NCI-H524 treated with DMSO at 0.1 percent for 48 hours (cell line): ENCODE data around the gene BCR.

Experiments
- DNase-seq: peaks from one replicate; lab custom pipeline; 2025; lab: John Stamatoyannopoulos, UW

The BCR gene

DNA sequence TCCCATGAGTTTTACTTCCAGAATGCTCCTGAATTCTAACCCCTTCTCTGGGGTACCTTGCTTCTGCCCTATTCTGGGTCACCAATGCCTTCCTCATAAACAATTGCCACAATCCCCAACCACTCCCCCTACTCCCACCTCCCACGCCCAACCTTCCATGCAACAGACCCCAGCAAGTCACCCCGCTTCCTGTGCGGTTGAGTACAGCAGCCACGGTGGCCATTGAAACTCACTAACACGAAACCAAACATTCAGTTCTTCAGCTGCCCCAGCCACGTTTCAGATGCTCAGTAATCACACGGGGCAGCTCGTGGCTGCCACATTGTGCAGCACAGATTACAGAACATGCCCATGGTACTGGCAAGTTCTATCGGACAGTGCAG lies 3.7 kb upstream of the BCR start:
- no peak for DNase-seq

- no peak for DNase-seq
These were observed 3.1 kb upstream of the BCR start for GRCh38 chr22:23177197-23177596.

GRCh38 chr22:23178512-23179254 lies 1.6 kb upstream of the BCR start:
- no peak for DNase-seq

- no peak for DNase-seq
These were observed 669 bp upstream of the BCR start for GRCh38 chr22:23179381-23180299.

GRCh38 chr22:23180893-23181720 lies 798 bp downstream of the BCR start:
- DNase-seq = no peak

- no peak for DNase-seq
These were observed 1.5 kb downstream of the BCR start for GRCh38 chr22:23181721-23182308.

DNA sequence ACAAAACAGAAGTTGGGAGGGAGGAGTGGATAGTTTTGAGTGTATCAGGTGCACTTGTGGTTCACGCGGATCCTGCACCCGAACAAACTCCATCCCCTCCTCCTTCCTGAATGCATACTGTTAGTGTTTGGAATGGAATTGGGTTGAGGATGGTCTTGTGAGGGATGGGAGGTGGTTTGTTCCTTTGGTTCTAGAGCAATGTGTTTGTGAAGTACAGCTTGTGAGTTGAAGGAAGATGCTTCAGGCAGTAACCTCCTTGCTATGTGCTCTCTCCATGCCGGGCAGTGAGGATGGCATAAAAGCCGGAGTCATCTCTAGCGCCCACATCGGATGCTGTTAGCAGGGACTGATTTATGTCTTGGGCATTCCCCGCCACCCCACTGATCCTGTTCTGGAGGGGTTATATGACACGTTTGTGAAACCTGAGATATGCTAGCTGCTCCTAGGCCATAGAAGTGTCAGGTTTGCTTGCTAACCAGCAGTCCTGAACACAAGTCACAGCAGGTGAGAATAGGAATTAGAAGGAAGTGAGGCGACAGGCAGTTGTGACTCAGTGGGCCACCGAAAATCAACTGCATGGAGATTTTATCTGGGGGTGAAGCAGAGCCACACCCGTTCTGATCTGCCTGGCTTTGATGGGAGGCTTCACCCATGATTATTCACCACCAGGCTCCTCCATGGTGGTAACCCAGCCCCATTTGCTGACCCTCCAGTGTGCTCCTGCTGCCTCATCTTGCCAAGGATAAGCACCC lies 2.2 kb downstream of the BCR start:
- no peak for DNase-seq

DNA sequence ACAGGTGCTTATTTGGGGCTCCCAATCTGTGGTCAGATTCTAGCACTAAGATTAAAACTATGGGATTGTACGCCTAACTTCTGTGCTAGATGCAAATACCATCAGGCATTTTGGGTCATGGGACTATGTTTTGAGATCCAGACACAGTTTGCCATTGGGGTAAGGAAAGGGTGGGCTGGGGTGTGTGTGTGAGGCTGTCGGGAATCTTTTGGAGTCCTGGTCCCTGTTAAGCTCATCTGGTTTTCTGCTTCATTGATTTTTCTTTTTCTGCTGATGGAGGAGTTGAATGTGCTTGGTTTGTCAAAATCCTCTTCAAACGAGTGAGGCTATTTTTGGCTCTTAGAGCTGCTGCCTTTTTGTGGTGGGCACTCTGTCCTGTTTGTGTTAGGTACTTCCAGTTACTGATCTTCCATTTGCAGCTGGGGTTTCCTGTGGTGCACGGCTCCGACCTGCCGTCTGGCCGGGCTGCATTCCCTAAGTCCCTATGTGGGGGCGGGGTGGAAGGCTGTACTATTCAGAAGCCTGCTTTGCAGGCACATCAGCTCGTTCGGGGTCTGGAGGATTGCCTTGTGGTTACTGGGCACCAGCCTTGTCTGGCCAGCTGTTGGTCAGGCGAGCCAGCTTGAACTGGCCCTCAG lies 2.9 kb downstream of the BCR start:
- DNase-seq = peak; percentile 61

GRCh38 chr22:23184100-23184763 lies 3.9 kb downstream of the BCR start:
- DNase-seq = no peak

GRCh38 chr22:23184764-23185113 lies 4.4 kb downstream of the BCR start:
- peak; percentile 63 for DNase-seq

- no peak for DNase-seq
These were observed 6.9 kb downstream of the BCR start for GRCh38 chr22:23187211-23187610.

- DNase-seq = no peak
These were observed 7.8 kb downstream of the BCR start for GRCh38 chr22:23187871-23188700.

DNA sequence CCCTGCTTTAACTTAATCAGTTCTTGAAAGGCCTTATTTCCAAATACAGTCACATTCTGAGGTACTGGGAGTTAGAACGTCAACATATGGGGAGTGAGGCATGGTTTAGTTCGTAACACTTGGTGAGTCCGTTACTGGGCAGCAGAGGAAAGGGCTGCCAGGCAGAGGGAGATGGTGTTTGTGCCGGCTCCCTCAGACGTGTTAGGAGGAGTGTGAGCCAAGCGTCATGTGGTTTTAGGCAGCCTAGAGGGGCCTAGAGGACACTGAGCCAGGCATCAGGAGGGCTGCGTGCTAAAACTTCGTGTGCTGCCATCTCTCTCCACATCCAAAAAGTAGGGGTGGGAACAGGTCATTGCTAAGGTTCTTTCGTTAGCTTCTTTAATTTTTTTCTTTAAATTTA lies 10.2 kb downstream of the BCR start:
- DNase-seq = no peak

GRCh38 chr22:23192133-23192532 lies 11.8 kb downstream of the BCR start:
- peak; percentile 89 for DNase-seq

- no peak for DNase-seq
These were observed 12.2 kb downstream of the BCR start for GRCh38 chr22:23192558-23192957.

DNA sequence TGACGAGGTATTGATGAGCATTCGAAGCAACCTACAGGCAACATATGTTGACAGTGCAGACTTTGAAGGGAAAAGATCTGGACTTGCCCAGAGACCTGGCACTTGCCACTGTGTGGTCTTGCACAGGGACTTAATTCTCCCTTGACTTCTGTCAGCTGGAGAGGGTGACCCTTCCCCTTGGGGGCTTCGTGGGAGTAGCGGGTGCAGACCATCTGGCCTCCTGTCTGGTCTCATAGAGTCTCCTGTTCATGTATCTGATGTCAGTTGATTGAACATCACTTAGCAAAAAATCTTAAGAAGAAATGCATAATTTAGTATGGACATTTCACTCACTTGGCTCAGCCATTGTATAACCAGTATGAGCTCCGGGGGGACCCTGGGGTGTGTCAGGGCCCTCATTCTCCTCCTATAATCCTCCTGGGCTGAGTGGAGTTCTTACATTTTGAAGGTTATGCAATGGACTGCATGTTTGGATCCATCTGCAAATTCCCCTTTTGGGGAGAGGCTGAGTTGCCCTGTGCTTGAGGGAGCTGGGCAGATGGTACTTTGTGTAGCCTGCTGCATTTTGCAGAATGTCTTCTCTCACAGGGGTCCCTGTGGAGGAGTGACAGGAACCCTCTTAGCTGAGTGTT lies 13.0 kb downstream of the BCR start:
- no peak for DNase-seq

DNA sequence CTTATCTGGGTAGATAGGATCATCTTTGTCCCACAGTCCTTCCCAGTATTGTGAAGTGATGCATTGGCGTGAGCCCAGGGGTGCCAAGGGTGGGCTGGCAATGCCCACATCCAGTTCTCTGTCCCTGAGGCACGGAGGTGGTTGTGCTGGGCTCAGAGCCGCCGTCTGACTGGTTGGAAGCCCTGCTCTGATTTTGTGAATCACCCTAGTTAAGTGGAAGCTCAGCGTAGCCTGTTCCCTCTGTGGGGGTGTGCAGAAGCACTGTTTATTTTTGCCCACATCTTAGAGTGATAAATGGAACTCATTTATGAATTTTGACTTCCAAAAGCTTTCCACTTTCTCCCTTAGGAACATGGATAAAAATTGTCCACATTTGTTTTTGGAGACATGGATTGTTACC lies 13.6 kb downstream of the BCR start:
- DNase-seq = no peak

DNA sequence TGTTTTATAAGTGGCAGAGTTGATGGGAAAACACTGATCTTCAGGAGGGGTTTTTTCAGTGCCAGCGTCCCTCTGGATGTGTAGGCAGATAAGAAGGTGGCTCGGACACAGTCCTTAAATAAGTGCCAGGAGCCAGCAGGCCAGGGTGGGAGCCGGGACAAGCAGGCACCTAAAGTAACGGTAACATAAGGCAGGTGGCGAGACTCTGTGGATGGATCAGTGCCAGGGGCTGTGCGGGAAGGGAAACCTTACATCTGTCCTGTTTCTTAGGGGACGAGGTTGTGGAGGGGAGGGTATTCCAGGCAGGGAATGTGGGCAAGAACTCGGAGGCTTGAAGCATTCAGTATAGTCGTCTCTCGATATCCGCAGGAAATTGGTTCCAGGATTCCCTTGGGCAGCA lies 15.9 kb downstream of the BCR start:
- DNase-seq = peak; percentile 46

DNA sequence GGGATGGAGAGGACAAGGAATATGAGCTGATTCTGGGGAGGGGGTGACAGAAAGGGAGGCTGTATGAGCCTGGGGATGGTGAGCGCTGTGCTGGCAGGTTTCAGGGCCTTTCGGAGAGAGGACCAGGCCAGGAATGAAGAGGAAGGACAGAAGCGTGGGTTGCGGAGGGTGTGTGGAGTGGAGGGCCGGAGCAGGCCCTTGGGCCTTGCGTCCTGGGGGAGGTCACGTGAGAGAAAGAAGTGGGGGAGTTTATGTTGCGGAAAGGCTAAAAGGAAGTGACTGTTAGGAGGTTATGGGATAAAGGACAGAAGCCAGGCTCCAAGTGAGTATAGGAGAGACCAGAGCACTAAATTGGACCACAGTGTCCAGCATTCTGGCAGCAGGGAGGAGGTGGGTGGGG lies 17.5 kb downstream of the BCR start:
- DNase-seq = no peak
